IMR-90 (cell line): ENCODE results near the gene MICB. TPM values are rescaled to one million over a fixed set of nuclear protein-coding genes. Genes with fewer than 3 reads are reported as not detected.

Source experiments
- ATAC-seq: fragments of 200-7000 bp; cut with Tn5 transposase; 2 replicates; pipeline ENCODE4 v1.9.1; 2020; ENCODE audit warnings: low read depth, mild to moderate bottlenecking, moderate library complexity
- BruUV-seq: library from RNA; stranded (reverse); fragments of 400-500 nt; replicated peaks from 2 replicates; lab custom pipeline; 2021; lab: Mats Ljungman, UMichigan
- CTCF ChIA-PET: fragments of 300-600 bp; formaldehyde crosslinking; extraction: SDS; loops from one replicate; lab custom pipeline; 2021; ENCODE audit warnings: antibody characterized with exemption; lab: Yijun Ruan, JAX
- POLR2A ChIA-PET: fragments of 300-600 bp; sonication (Branson Sonifier 250); formaldehyde crosslinking; loops from one replicate; lab custom pipeline; 2022; ENCODE audit warnings: antibody characterized with exemption; ENCODE audit not compliant: unreplicated experiment; lab: Charles Lee
- DNase-seq: peaks from one replicate; pipeline ENCODE4 v3.0.0; 2013
- H2AFZ ChIP-seq: replicated peaks from 2 replicates; pipeline ENCODE3; 2013; ENCODE audit warnings: low read length, mild to moderate bottlenecking; ENCODE audit not compliant: poor library complexity
- H2AK5ac ChIP-seq: 2 replicates; pipeline ENCODE4 v1.6.1; 2013; ENCODE audit warnings: low read depth, low read length, inconsistent platforms
- H2AK9ac ChIP-seq: replicated peaks from 2 replicates; pipeline ENCODE3; 2013; ENCODE audit warnings: mild to moderate bottlenecking, low read depth, low read length, moderate library complexity; ENCODE audit not compliant: poor library complexity
- H2BK120ac ChIP-seq: 2 replicates; pipeline ENCODE4 v1.6.1; 2013; ENCODE audit warnings: low read depth, low read length, inconsistent platforms
- H2BK15ac ChIP-seq: 3 replicates; pipeline ENCODE4 v1.6.1; 2013; ENCODE audit warnings: low read depth, low read length, inconsistent platforms
- H2BK20ac ChIP-seq: 2 replicates; pipeline ENCODE4 v1.6.1; 2013; ENCODE audit warnings: low read depth, mild to moderate bottlenecking, inconsistent platforms, low read length, moderate library complexity
- H2BK5ac ChIP-seq: 2 replicates; pipeline ENCODE4 v1.6.1; 2013; ENCODE audit warnings: mild to moderate bottlenecking, low read depth, low read length, inconsistent platforms; ENCODE audit not compliant: poor library complexity, severe bottlenecking
- H3K14ac ChIP-seq: replicated peaks from 2 replicates; pipeline ENCODE4 v1.6.1; 2013; ENCODE audit warnings: low read depth, low read length, inconsistent platforms
- H3K18ac ChIP-seq: 2 replicates; pipeline ENCODE4 v1.6.1; 2013; ENCODE audit warnings: low read depth, low read length, control low read depth
- H3K23ac ChIP-seq: 2 replicates; pipeline ENCODE4 v1.6.1; 2013; ENCODE audit warnings: low read depth, low read length, inconsistent platforms
- H3K27ac ChIP-seq: 2 replicates; pipeline ENCODE4 v1.5.1; 2013; ENCODE audit warnings: mild to moderate bottlenecking, control low read depth, low read length; ENCODE audit not compliant: insufficient read depth
- H3K27me3 ChIP-seq: 2 replicates; pipeline ENCODE4 v1.6.1; 2013; ENCODE audit warnings: low read length; ENCODE audit not compliant: control insufficient read depth, insufficient read depth
- H3K36me3 ChIP-seq: 2 replicates; pipeline ENCODE4 v1.6.1; 2013; ENCODE audit warnings: low read length, mixed read lengths; ENCODE audit not compliant: control insufficient read depth, insufficient read depth
- H3K4ac ChIP-seq: 2 replicates; pipeline ENCODE4 v1.6.1; 2013; ENCODE audit warnings: low read depth, low read length, inconsistent platforms
- H3K4me1 ChIP-seq: 2 replicates; pipeline ENCODE4 v1.6.1; 2013; ENCODE audit warnings: low read length, mixed read lengths; ENCODE audit not compliant: control insufficient read depth, insufficient read depth
- H3K4me2 ChIP-seq: 2 replicates; pipeline ENCODE4 v1.6.1; 2013; ENCODE audit warnings: low read depth, mild to moderate bottlenecking, control low read depth, low read length, moderate library complexity
- H3K4me3 ChIP-seq: 2 replicates; pipeline ENCODE4 v1.5.1; 2013; ENCODE audit warnings: low read depth, mild to moderate bottlenecking, control low read depth, low read length, moderate library complexity; ENCODE audit not compliant: insufficient read depth
- H3K56ac ChIP-seq: 2 replicates; pipeline ENCODE4 v1.6.1; 2013; ENCODE audit warnings: low read length, inconsistent platforms; ENCODE audit not compliant: insufficient read depth; ENCODE audit errors: extremely low read depth
- H3K79me1 ChIP-seq, 2 experiments: 2 replicates each; pipeline ENCODE4 v1.6.1; 2013; ENCODE audit warnings: low read length in 2 of 2, inconsistent platforms in 1 of 2, low read depth in 1 of 2
- H3K9ac ChIP-seq: 2 replicates; pipeline ENCODE4 v1.6.1; 2013; ENCODE audit warnings: low read depth, low read length, control low read depth
- H3K9me1 ChIP-seq: 2 replicates; pipeline ENCODE4 v1.6.1; 2013; ENCODE audit warnings: low read length, inconsistent platforms; ENCODE audit not compliant: insufficient read depth
- H3K9me3 ChIP-seq: 2 replicates; pipeline ENCODE4 v1.6.1; 2013; ENCODE audit warnings: low read length; ENCODE audit not compliant: control insufficient read depth, insufficient read depth
- H4K20me1 ChIP-seq: 2 replicates; pipeline ENCODE4 v1.6.1; 2013; ENCODE audit warnings: low read length, inconsistent platforms; ENCODE audit not compliant: insufficient read depth
- H4K5ac ChIP-seq: 2 replicates; pipeline ENCODE4 v1.6.1; 2013; ENCODE audit warnings: mild to moderate bottlenecking, low read depth, low read length, control low read depth
- H4K8ac ChIP-seq, 2 experiments: 2 replicates each; pipeline ENCODE4 v1.6.1; 2013; ENCODE audit warnings: low read depth in 2 of 2, low read length in 2 of 2, control low read depth in 1 of 2, inconsistent platforms in 1 of 2
- H4K91ac ChIP-seq: 2 replicates; pipeline ENCODE4 v1.6.1; 2013; ENCODE audit warnings: low read depth, low read length, inconsistent platforms; ENCODE audit not compliant: insufficient read depth
- CTCF ChIP-seq: conservative IDR thresholded peaks from 2 replicates; pipeline ENCODE4 v1.5.1; 2012; ENCODE audit warnings: mild to moderate bottlenecking, low read depth, low read length, improper control_type of control experiment
- MAFK ChIP-seq: IDR thresholded peaks from 2 replicates; pipeline ENCODE4 v1.6.1; 2012; ENCODE audit warnings: low read depth, low read length, improper control_type of control experiment
- MAZ ChIP-seq: IDR thresholded peaks from 2 replicates; pipeline ENCODE4 v1.6.1; 2012; ENCODE audit warnings: low read depth, mild to moderate bottlenecking, low read length, improper control_type of control experiment, moderate library complexity, borderline replicate concordance
- NFE2L2 ChIP-seq: fragments of 150-350 bp; IDR thresholded peaks from 2 replicates; pipeline ENCODE4 v1.6.1; 2016; ENCODE audit warnings: low read depth, mild to moderate bottlenecking, low read length
- POLR2A ChIP-seq: IDR thresholded peaks from 2 replicates; pipeline ENCODE4 v1.6.1; 2012; ENCODE audit warnings: mild to moderate bottlenecking, low read depth, low read length
- RAD21 ChIP-seq: IDR thresholded peaks from 2 replicates; pipeline ENCODE4 v1.6.1; 2012; ENCODE audit warnings: low read length, improper control_type of control experiment
- RCOR1 ChIP-seq: IDR thresholded peaks from 2 replicates; pipeline ENCODE4 v1.6.1; 2012; ENCODE audit warnings: mild to moderate bottlenecking, low read length, improper control_type of control experiment; ENCODE audit not compliant: insufficient replicate concordance
- SMC3 ChIP-seq: fragments of 150-350 bp; IDR thresholded peaks from 2 replicates; pipeline ENCODE4 v1.6.1; 2016; ENCODE audit warnings: low read depth, mild to moderate bottlenecking, antibody characterized with exemption, low read length, moderate library complexity
- WGBS, 2 experiments: methylation state at CpG; one replicate each; pipeline versions ENCODE4 v1.1.5 to v1.1.7; 2013; ENCODE audit warnings: missing lambda C conversion rate in 2 of 2; ENCODE audit not compliant: insufficient read length in 1 of 2; ENCODE audit errors: extremely low coverage in 2 of 2; 5-methylcytosine and 5-hydroxymethylcytosine counted together
- dilution Hi-C: fragments of 300-500 bp; cut with HindIII; formaldehyde crosslinking; loops from one replicate; pipeline ENCODE4 v1.14.3; 2018; ENCODE audit warnings: low sequenced_read_pairs; ENCODE audit not compliant: unreplicated experiment
- in situ Hi-C: fragments of 300-500 bp; cut with MboI; formaldehyde crosslinking; loops from 3 replicates; pipeline ENCODE4 v1.14.3; 2019; ENCODE audit warnings: low sequenced_read_pairs, inconsistent platforms, mixed read lengths
- intact Hi-C: fragments of 100-400 bp; cut with micrococcal nuclease; formaldehyde crosslinking; loops from 2 replicates; pipeline ENCODE4 v1.10.0; 2022
- polyA plus RNA-seq, 3 experiments: library from polyadenylated mRNA; depleted of rRNA; stranded (reverse); fragments of >200 nt; gene quantifications; 2 replicates each; pipeline ENCODE4 v1.2.3, GENCODE V29; 2012; ENCODE audit warnings: low replicate concordance in 1 of 3
- total RNA-seq: library from RNA; depleted of rRNA; stranded (reverse); fragments of >200 nt; gene quantifications from 2 replicates; pipeline ENCODE4 v1.2.3, GENCODE V29; 2012

MICB gene
- total and polyA plus RNA-seq, 2 of the 4 experiments (the other 2 are of a cell fraction) = 9.6 to 11.1 TPM

- Histone ChIP-seq H3K9me3 (no peaks in the 10 kb centered on the region), H3K4me1 (peaks cover 3% of the 10 kb centered on the region), H2BK20ac (no peak overlapping the region), H2BK120ac (peak overlapping the region; percentile 46; the same call in 1 of the 2 replicates), H3K56ac (peak overlapping the region; percentile 28; the same call in 1 of the 2 replicates), H3K4me3 (peak overlapping the region; percentile 59), H4K8ac (peak overlapping the region in 1 of 2 experiments; percentile 93; a peak in 3 of 4 replicates), H4K20me1 (peaks cover 4% of the 10 kb centered on the region; the same call in 1 of the 2 replicates), H3K9ac (peak overlapping the region; percentile 66), H2BK15ac (no peak overlapping the region), H3K9me1 (peaks cover 6% of the 10 kb centered on the region), H2AK5ac (no peak overlapping the region), H3K14ac (peak overlapping the region; percentile 94; the same call in 1 of the 2 replicates), H3K23ac (peak overlapping the region; percentile 92), H3K36me3 (no peaks in the 10 kb centered on the region), H3K18ac (no peak overlapping the region; the same call in 1 of the 2 replicates), H2AFZ (peak overlapping the region; percentile 94), H4K91ac (peak overlapping the region; percentile 65; the same call in 1 of the 2 replicates), H3K27ac (peak overlapping the region; percentile 81; the same call in 1 of the 2 replicates), H2BK5ac (peak overlapping the region; percentile 12), H3K79me1 (peaks cover 7 to 37% of the 10 kb centered on the region in 2 experiments; a peak in 3 of 4 replicates), H2AK9ac (peak overlapping the region; percentile 90), H3K4ac (peak overlapping the region; percentile 83), H3K27me3 (no peaks in the 10 kb centered on the region), H3K4me2 (peak overlapping the region; percentile 84), H4K5ac (0 out of 2 replicates have a peak overlapping the region, but pooled peaks have one; percentile 11)
- intact Hi-C loops = loop anchor here (1.0 to 5.0 kb wide), 4 partner anchors 33 to 104 kb away; partner anchors contain the start of genes MCCD1 and MICA
- ChIA-PET POLR2A (interaction anchor here (0.6 to 0.7 kb wide), 2 partner anchors 48 to 51 kb away, joined by 3 to 8 read pairs; no protein-coding TSS in a partner anchor), CTCF (interaction anchor here (0.6 to 3.1 kb wide), 3 partner anchors 45 to 104 kb away, joined by 3 to 20 read pairs (median 4); partner anchors contain the start of gene ATP6V1G2)
- ATAC-seq = peak; percentile 73
- peak; percentile 70 for DNase-seq
- WGBS, 2 experiments = 1% methylated on average over 44 of the region's 58 CpGs; no CpG with 5 or more reads in 1 of the 2 experiments
- peak; percentile 81 for TF ChIP-seq SMC3
- TF ChIP-seq MAFK = no peak
- TF ChIP-seq NFE2L2 = no peak
- TF ChIP-seq POLR2A = no peak
- TF ChIP-seq RAD21 = peak; percentile 84
- TF ChIP-seq RCOR1 = no peak
- TF ChIP-seq CTCF = peak; percentile 92
- peak; percentile 55; the same call in 1 of the 2 replicates for TF ChIP-seq MAZ
- dilution Hi-C loops = no loop called here
- BruUV-seq = no TSS peak
- in situ Hi-C loops = loop anchor here (5.0 kb wide), 2 partner anchors 48 to 103 kb away; partner anchors contain the start of gene DDX39B
These were observed 3.9 kb upstream of the MICB start for GRCh38 chr6:31493875-31494694.
